T1000 (cell line): ENCODE measurements around the gene CCDC86.
"Not testable (repeated sequence)": the region's sequence is repeated elsewhere in the genome, so short reads cannot be mapped to it uniquely, and the experiment has no call there.

Experiments used
- DNase-seq: peaks from one replicate; lab custom pipeline; 2025; ENCODE audit warnings: mixed read lengths; lab: John Stamatoyannopoulos, UW

Gene CCDC86

GRCh38 chr11:60841797-60842667 is at the start of gene CCDC86:
Gene CCDC86 (plus strand): TSS chr11:60842113. CDS start chr11:60842125, 12 bp downstream.
- DNase-seq, result peak; percentile 94

GRCh38 chr11:60792521-60792920 is 49.4 kb upstream of the CCDC86 start:
- no peak for DNase-seq

GRCh38 chr11:60795291-60795690 is 46.6 kb upstream of the CCDC86 start:
- no peak for DNase-seq

- no peak for DNase-seq
Observed at GRCh38 chr11:60797846-60798630, 43.9 kb upstream of the CCDC86 start.

GRCh38 chr11:60798631-60799030 is 43.3 kb upstream of the CCDC86 start:
- DNase-seq, result no peak

GRCh38 chr11:60801194-60801593 is 40.7 kb upstream of the CCDC86 start:
- DNase-seq, result no peak

GRCh38 chr11:60803273-60803936 is 38.5 kb upstream of the CCDC86 start:
- no peak for DNase-seq

GRCh38 chr11:60809249-60809648 is 32.7 kb upstream of the CCDC86 start:
- no peak for DNase-seq

- no peak for DNase-seq
Observed at GRCh38 chr11:60809691-60810090, 32.2 kb upstream of the CCDC86 start.

- DNase-seq, result no peak
Observed at GRCh38 chr11:60810151-60810550, 31.8 kb upstream of the CCDC86 start.

- DNase-seq, result no peak
Observed at GRCh38 chr11:60810569-60810968, 31.3 kb upstream of the CCDC86 start.

- DNase-seq, result no peak
Observed at GRCh38 chr11:60813324-60813723, 28.6 kb upstream of the CCDC86 start.

- DNase-seq, result no peak
Observed at GRCh38 chr11:60814112-60814511, 27.8 kb upstream of the CCDC86 start.

- DNase-seq, result no peak
Observed at GRCh38 chr11:60816590-60817157, 25.2 kb upstream of the CCDC86 start.

GRCh38 chr11:60818057-60818456 is 23.9 kb upstream of the CCDC86 start:
- DNase-seq, result no peak

GRCh38 chr11:60821827-60822599 is 19.9 kb upstream of the CCDC86 start:
- no peak for DNase-seq

GRCh38 chr11:60823745-60824306 is 18.1 kb upstream of the CCDC86 start:
- not testable (repeated sequence) for DNase-seq

GRCh38 chr11:60825118-60825517 is 16.8 kb upstream of the CCDC86 start:
- no peak for DNase-seq

GRCh38 chr11:60825790-60826189 is 16.1 kb upstream of the CCDC86 start:
- no peak for DNase-seq

GRCh38 chr11:60830478-60831142 is 11.3 kb upstream of the CCDC86 start:
- no peak for DNase-seq

GRCh38 chr11:60831143-60831500 is 10.8 kb upstream of the CCDC86 start:
- DNase-seq, result peak; percentile 84
